Ishikawa (cell line): ENCODE measurements around the gene ETV6.
A peak's percentile ranks its signal among the peaks of the same experiment; 100 is the strongest.

Experiments
- CEBPB ChIP-seq: IDR thresholded peaks from 2 replicates; pipeline ENCODE4 v1.6.1; 2012
- CREB1 ChIP-seq: IDR thresholded peaks from 2 replicates; pipeline ENCODE4 v1.6.1; 2012; ENCODE audit warnings: low read depth
- FOXM1 ChIP-seq: IDR thresholded peaks from 2 replicates; pipeline ENCODE4 v1.6.1; 2012; ENCODE audit warnings: low read depth, borderline replicate concordance
- MAX ChIP-seq: IDR thresholded peaks from 2 replicates; pipeline ENCODE4 v1.6.1; 2012
- RAD21 ChIP-seq: IDR thresholded peaks from 2 replicates; pipeline ENCODE4 v1.6.1; 2012; ENCODE audit warnings: low read depth
- REST ChIP-seq: IDR thresholded peaks from 2 replicates; pipeline ENCODE4 v1.6.1; 2012; ENCODE audit warnings: low read depth, mild to moderate bottlenecking
- TAF1 ChIP-seq: IDR thresholded peaks from 2 replicates; pipeline ENCODE4 v1.6.1; 2012; ENCODE audit warnings: low read depth, mild to moderate bottlenecking
- TCF12 ChIP-seq: IDR thresholded peaks from 2 replicates; pipeline ENCODE4 v1.6.1; 2012; ENCODE audit warnings: low read depth
- TEAD4 ChIP-seq: IDR thresholded peaks from 2 replicates; pipeline ENCODE4 v1.6.1; 2012
- USF1 ChIP-seq: IDR thresholded peaks from 2 replicates; pipeline ENCODE4 v1.6.1; 2012
- YY1 ChIP-seq: IDR thresholded peaks from 2 replicates; pipeline ENCODE4 v1.6.1; 2012; ENCODE audit warnings: low read depth

GRCh38 chr12:11668611-11669010, 19.1 kb downstream of the ETV6 start:
- no peak for TF ChIP-seq TEAD4
- no peak for TF ChIP-seq RAD21
- TF ChIP-seq TAF1: no peak
- no peak for TF ChIP-seq TCF12
- TF ChIP-seq MAX: no peak
- TF ChIP-seq CREB1: no peak
- no peak for TF ChIP-seq YY1
- TF ChIP-seq CEBPB: peak; percentile 37; the same call in 1 of the 2 replicates
- no peak for TF ChIP-seq FOXM1
- TF ChIP-seq USF1: no peak
- no peak for TF ChIP-seq REST
